Calu3 (cell line): ENCODE measurements around the gene MED1. TPM values are rescaled to one million over a fixed set of nuclear protein-coding genes. Genes with fewer than 3 reads are reported as not detected.

Experiments used
- BruUV-seq: library from RNA; stranded (reverse); fragments of 400-500 nt; replicated peaks from 2 replicates; lab custom pipeline; 2021; lab: Mats Ljungman, UMichigan
- CTCF ChIA-PET: fragments of 300-600 bp; sonication (Branson Sonifier 250); formaldehyde crosslinking; loops from one replicate; lab custom pipeline; 2022; ENCODE audit warnings: antibody characterized with exemption; lab: Charles Lee
- DNase-seq: peaks from one replicate; pipeline ENCODE4 v3.0.0; 2022
- H3K27ac Mint-ChIP-seq: one replicate; pipeline ENCODE4 v1.8.0; 2022; ENCODE audit warnings: mixed read lengths; ENCODE audit not compliant: unreplicated experiment
- H3K27me3 Mint-ChIP-seq: one replicate; pipeline ENCODE4 v1.8.0; 2022; ENCODE audit warnings: mixed read lengths; ENCODE audit not compliant: unreplicated experiment
- H3K36me3 Mint-ChIP-seq: one replicate; pipeline ENCODE4 v1.8.0; 2022; ENCODE audit warnings: mild to moderate bottlenecking, moderate library complexity, mixed read lengths; ENCODE audit not compliant: insufficient read depth, unreplicated experiment
- H3K4me1 Mint-ChIP-seq: one replicate; pipeline ENCODE4 v1.8.0; 2022; ENCODE audit warnings: mild to moderate bottlenecking, low read depth, mixed read lengths; ENCODE audit not compliant: unreplicated experiment
- H3K4me3 Mint-ChIP-seq: one replicate; pipeline ENCODE4 v1.8.0; 2022; ENCODE audit warnings: mild to moderate bottlenecking, low read depth, moderate library complexity, mixed read lengths; ENCODE audit not compliant: unreplicated experiment
- H3K9me3 Mint-ChIP-seq: one replicate; pipeline ENCODE4 v1.8.0; 2022; ENCODE audit warnings: low read depth, mixed read lengths; ENCODE audit not compliant: unreplicated experiment
- intact Hi-C: fragments of 100-400 bp; cut with micrococcal nuclease; formaldehyde crosslinking; loops from one replicate; pipeline ENCODE4 v1.10.0; 2022; ENCODE audit not compliant: unreplicated experiment
- total RNA-seq: library from RNA; stranded (reverse); gene quantifications from 2 replicates; pipeline ENCODE4 v1.2.3, GENCODE V29; 2022
- TF ChIP-seq, protein P1 (sequence below): fragments of 200-600 bp; IDR thresholded peaks from one replicate; pipeline ENCODE4 v1.8.0; 2022; ENCODE audit warnings: antibody characterized with exemption; ENCODE audit not compliant: unreplicated experiment

MED1 gene
- total RNA-seq, 1 experiment from 2014 or later: 227 TPM

DNA sequence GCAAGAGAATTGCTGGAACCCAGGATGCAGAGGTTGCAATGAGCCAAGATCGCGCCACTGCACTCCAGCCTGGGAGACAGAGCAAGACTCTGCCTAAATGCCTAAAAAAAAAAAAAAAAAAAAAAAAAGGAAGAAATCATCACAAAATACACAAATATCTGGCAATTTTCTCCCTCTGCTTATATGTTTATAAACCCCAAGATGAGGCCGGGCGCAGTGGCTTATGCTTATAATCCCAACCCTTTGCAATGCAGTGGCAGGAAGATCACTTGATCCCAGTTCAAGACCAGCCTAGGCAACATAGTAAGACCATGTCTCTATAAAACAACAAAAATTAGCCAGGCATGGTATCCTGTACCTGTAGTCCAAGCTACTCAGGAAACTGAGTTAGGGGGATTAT, 21.5 kb downstream of the MED1 start:
- no TSS peak for BruUV-seq
- intact Hi-C loops: no loop called here
- Mint-ChIP-seq H3K27ac (no peak overlapping the region), H3K4me1 (no peaks in the 10 kb centered on the region), H3K27me3 (no peaks in the 10 kb centered on the region), H3K4me3 (no peak overlapping the region), H3K9me3 (no peaks in the 10 kb centered on the region), H3K36me3 (peaks cover 97% of the 10 kb centered on the region)
- TF ChIP-seq, protein P1, sequence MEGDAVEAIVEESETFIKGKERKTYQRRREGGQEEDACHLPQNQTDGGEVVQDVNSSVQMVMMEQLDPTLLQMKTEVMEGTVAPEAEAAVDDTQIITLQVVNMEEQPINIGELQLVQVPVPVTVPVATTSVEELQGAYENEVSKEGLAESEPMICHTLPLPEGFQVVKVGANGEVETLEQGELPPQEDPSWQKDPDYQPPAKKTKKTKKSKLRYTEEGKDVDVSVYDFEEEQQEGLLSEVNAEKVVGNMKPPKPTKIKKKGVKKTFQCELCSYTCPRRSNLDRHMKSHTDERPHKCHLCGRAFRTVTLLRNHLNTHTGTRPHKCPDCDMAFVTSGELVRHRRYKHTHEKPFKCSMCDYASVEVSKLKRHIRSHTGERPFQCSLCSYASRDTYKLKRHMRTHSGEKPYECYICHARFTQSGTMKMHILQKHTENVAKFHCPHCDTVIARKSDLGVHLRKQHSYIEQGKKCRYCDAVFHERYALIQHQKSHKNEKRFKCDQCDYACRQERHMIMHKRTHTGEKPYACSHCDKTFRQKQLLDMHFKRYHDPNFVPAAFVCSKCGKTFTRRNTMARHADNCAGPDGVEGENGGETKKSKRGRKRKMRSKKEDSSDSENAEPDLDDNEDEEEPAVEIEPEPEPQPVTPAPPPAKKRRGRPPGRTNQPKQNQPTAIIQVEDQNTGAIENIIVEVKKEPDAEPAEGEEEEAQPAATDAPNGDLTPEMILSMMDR: no peak
- DNase-seq: no peak
- CTCF ChIA-PET: interaction anchor here (0.6 to 0.7 kb wide), 6 partner anchors 11 to 1104 kb away, joined by 3 to 8 read pairs (median 4); partner anchors contain the start of gene MED1

DNA sequence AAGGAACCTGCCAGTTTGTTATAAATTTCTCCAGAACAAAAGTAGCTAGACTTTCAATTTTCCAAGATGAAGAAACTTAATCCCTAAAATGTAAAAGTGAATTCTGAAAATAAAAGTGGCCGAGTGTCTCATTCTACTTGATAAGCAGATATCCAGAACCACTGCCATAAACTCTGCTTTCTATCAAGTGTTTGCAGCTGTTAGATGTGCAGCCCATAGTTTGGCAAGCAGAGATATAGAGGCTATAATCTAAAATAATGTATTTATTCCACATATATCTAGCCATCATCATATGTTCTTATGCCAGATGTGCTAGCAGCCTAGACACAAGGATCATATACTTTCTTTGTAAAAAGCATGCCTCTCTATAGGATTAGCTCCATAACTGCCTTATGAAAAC, 34.9 kb downstream of the MED1 start:
- Mint-ChIP-seq H3K36me3 (peaks cover 100% of the 10 kb centered on the region), H3K4me1 (no peaks in the 10 kb centered on the region)
- CTCF ChIA-PET: interaction anchor here (0.5 to 1.1 kb wide), 3 partner anchors 10 to 59 kb away, joined by 3 to 7 read pairs (median 5); no protein-coding TSS in a partner anchor

GRCh38 chr17:39410279-39410678, 40.8 kb downstream of the MED1 start:
- intact Hi-C loops: no loop called here
- TF ChIP-seq, protein P1: no peak
- no peak for DNase-seq
- H3K4me3 Mint-ChIP-seq: no peak overlapping the region
- H3K36me3 Mint-ChIP-seq: peaks cover 94% of the 10 kb centered on the region
- H3K9me3 Mint-ChIP-seq: no peaks in the 10 kb centered on the region
- CTCF ChIA-PET: interaction anchor here (1.1 to 1.5 kb wide), 2 partner anchors 9 to 166 kb away, joined by 3 to 5 read pairs; partner anchors contain the start of gene FBXL20
- BruUV-seq: no TSS peak
- peaks cover 5% of the 10 kb centered on the region for H3K4me1 Mint-ChIP-seq
- H3K27ac Mint-ChIP-seq: no peak overlapping the region
- no peaks in the 10 kb centered on the region for H3K27me3 Mint-ChIP-seq

More for the DNA sequence above, 34.9 kb downstream of the MED1 start:
- TF ChIP-seq, protein P1: no peak
- Mint-ChIP-seq H3K9me3 (no peaks in the 10 kb centered on the region), H3K27ac (no peak overlapping the region), H3K4me3 (no peak overlapping the region), H3K27me3 (no peaks in the 10 kb centered on the region)
- no TSS peak for BruUV-seq
- intact Hi-C loops: no loop called here
- no peak for DNase-seq

DNA sequence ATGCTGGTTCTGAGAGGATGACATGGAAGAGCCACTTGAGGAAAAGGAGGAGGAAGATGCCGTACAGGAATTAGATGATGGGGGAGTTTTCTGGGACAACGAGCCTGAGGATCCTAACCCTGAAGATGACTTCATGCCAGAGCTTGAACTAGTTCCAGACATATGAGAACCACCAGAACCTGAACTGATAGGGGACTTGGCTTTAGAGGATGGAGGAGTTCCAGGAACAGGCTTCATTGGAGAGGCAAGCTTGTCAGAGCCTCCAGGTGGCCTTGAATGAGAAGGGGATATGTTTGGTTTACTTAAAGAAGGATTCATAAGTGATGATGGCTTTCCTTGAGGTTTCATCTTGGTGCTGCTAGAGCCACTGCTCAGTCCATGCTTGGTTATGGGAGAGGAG, 42.7 kb downstream of the MED1 start:
- Mint-ChIP-seq H3K36me3 (peaks cover 92% of the 10 kb centered on the region), H3K27me3 (no peaks in the 10 kb centered on the region), H3K4me1 (peaks cover 19% of the 10 kb centered on the region), H3K4me3 (no peak overlapping the region), H3K9me3 (no peaks in the 10 kb centered on the region), H3K27ac (peak overlapping the region; percentile 2)
- no TSS peak for BruUV-seq
- DNase-seq: no peak
- TF ChIP-seq, protein P1: no peak
- intact Hi-C loops: no loop called here
- CTCF ChIA-PET: interaction anchor here (0.6 kb wide), 1 partner anchor 71 kb away, joined by 3 read pairs; no protein-coding TSS in a partner anchor
